GM21447 (cell line): Measurements from ENCODE around the gene NTSR1.

Experiments
- ATAC-seq: cut with Tn5 transposase; IDR thresholded peaks from one replicate; pipeline ENCODE4 v1.9.1; 2021; ENCODE audit not compliant: unreplicated experiment

NTSR1 gene

DNA sequence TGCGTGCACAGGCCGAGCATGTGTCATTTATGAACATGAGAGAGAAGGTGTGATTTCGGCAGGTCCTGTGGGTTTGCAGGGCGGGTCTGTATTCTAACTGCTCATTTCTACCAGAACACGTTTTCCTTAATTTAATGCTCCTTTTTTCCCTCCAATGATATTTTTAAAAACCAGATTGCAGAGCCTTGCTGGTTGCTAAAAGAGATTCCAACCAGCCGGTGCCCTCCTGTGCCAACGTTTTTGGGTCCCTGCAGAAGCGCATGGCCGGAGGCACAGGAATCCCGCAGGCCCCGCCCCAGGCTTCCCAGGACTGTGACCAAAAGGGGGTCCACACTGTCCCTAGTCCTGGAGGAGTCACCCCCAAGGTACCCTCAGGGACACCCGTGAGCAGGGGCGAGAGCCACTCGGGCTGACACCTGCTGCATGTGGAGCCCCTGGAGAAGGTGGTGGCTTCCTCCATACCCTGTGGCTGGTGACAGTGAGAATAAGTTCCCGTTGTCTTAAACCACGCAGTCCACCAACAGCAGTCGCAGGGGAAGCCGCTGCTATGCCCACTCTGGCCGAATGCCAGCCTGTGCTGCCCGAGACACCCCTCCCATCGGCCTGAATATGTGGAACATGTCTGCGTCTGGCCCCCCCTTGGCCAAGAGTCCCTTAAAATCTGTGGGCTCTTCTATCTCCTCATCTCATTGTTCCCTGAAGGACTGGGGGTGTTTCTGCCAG, 15.7 kb upstream of the NTSR1 start:
- ATAC-seq, result no peak

DNA sequence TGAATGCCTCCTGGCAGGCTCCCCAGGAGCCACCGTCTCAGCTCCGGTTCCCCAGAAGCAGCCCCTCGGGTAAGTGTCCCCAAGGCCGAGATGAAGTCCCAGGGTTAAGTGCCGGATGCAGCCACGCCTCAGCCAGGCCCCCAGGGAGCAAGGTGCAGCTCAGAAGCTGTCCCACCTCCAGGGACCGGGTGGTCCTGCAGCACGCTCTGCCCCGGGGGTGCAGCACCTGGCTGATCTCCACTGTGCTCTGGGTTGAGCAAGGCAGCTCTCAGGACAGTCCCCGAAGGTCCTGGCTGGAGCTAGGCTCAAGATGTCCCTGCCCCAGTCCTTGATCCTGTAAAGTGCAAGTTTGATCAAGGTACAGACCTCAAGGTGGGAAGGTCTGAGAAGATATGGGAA, 15.1 kb upstream of the NTSR1 start:
- no peak for ATAC-seq

DNA sequence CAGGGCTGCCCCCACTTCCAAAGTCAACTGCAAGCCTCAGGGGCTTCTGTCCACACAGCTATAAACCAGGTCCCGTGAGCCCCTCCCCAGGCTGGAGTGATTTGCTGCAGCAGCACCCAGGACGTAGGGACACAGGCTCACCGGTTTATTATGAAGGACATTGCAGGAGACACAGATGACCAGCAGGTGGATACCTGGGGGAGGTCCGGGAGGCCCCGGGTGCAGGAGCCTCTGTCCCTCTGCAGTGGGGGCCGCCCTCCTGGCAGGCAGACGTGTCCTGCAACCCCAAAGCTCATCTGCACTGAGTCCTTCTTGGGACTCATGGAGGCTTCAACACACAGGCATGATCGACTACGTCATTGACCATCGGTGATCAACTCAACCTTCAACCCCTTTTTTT, 14.5 kb upstream of the NTSR1 start:
- no peak for ATAC-seq

DNA sequence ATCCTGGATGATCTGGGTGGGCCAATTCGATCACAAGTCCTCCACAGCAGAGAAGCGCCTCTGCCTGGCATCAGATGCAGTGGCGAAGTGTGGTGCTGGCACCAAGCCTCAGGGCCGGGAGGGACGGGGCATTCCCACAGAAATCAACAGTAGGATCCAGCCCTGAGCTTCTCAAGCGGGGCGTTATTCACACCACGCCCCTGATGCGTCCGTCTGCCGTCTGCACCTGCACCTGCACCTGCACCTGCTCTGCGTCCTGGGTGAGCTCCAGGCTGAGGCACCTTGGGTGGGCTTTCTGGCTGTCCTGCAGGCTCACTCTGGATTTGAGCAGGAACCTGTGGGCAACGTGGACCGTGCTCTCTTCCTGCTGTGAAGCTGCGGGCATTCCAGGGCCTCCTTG, 13.8 kb upstream of the NTSR1 start:
- ATAC-seq, result no peak

DNA sequence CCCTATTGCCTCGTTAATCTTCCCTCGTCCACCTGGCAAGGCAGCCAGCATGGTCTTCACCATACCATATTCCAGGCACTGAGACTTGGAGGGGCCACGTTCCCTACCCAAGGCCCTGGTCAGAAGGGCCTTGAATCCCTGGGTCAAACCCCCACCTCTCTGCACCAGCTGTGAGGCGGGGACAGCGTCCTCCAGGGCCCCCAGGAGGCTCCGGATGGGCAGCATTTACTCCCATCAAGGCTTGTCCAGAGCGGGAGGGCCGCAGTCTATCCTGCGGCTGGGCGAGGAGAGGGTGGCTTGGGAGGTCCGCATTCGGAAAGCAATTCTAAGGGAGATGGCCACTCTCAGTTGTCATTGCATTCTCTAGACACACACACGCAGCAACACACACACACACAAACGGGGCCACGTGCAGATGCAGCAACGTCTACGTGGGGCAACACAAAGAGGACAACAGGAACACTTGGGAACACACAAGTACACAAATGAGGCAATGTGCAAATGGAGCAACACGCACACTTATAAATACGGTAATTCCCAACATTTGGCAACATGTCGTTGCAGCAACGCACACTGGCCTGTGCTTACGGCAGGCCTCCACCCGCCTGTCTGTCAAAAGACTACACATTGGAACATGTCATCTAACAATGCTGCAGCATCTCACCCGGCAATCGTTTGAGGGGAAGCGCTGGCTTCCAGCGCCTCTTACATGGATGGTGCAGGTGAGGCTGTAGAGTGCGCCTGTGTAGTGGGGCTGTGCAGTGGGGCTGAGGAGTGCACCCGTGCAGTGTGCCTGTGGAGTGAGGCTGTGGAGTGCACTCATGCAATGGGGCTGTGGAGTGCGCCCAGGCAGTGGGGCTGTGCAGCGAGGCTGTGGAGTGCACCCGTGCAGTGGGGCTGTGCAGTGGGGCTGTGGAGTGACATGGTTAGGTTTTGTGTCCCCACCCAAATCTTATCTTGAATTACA, 12.9 kb upstream of the NTSR1 start:
- no peak for ATAC-seq

- ATAC-seq, result no peak
Observed at GRCh38 chr20:62696434-62696957, 12.1 kb upstream of the NTSR1 start.

GRCh38 chr20:62696989-62697388, 11.6 kb upstream of the NTSR1 start:
- ATAC-seq, result no peak

- no peak for ATAC-seq
Observed at GRCh38 chr20:62697468-62697912, 11.1 kb upstream of the NTSR1 start.

- no peak for ATAC-seq
Observed at GRCh38 chr20:62698231-62698630, 10.4 kb upstream of the NTSR1 start.

DNA sequence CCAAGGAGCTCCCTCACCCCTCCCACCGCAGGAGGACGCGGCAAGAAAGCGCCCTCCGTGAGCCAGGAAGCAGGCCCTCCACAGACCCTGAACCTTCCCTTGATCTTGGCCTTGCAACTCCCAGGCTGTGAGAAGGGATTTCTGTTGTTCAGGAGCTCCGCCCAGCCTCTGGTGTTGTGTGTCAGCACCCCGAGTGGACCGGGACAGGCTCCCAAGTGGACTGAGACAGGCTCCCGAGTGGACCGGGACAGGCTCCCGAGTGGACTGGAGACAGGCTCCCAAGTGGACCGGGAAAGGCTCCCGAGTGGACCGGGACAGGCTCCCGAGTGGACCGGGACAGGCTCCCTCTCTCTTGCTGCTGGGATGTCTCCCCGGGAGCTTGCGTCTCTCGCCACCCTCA, 9.3 kb upstream of the NTSR1 start:
- ATAC-seq, result no peak

DNA sequence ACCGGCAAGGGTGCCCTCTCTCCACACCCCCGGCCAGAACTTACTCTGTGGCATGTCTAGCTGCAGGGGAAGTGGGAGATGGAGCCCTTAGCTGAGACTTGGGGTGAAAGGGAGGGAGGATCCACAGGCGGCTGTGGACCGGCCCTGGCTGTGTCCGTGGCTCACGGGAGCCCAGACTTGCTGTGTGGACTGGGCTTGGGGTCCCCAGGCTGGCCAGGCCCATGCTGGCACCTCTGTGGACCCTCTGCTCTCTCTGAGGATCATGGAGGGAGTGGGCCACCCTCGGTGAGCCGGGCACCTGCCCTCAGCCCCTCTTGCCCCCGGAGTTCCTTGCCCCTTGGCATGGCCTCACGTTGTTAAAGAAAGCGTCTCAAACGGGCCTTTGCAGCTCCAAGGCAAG, 8.9 kb upstream of the NTSR1 start:
- no peak for ATAC-seq

- ATAC-seq, result no peak
Observed at GRCh38 chr20:62700261-62700930, 8.2 kb upstream of the NTSR1 start.

GRCh38 chr20:62701161-62702012, 7.2 kb upstream of the NTSR1 start:
- no peak for ATAC-seq

DNA sequence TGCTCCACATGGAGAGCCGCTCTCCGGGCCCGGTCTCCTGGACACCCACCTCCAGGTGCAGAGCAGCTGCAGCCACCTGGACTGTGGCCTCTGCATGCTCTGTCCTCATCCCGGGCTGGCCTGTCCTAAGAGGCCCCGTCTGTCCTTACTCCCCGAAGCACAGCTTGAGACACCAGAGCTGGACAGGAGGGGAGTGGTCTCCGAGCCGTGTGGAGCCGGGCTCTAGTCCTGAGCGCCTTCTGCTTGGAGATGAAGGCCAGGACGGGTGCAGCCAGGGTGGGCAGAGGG, 6.7 kb upstream of the NTSR1 start:
- no peak for ATAC-seq

- ATAC-seq, result no peak
Observed at GRCh38 chr20:62702895-62703852, 5.5 kb upstream of the NTSR1 start.

DNA sequence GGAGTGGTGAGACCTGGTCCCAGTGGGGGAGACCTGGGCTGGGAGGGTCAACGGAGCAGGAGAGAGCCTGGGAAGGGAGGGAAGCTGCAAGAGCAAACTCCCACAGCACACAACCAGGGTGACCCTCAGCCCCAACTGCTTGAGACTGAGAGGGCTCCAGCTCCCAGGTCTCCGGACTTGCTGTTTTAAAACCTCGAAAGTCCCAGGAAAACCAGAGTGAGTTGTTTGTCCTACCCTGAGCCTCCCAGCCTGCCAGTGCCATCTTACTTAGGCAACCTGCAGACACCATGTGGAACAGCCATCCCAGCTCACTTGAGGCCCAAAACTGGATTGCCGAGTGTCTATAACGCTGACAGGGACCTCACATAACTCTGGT, 4.8 kb upstream of the NTSR1 start:
- ATAC-seq, result no peak

- ATAC-seq, result no peak
Observed at GRCh38 chr20:62704341-62704948, 4.2 kb upstream of the NTSR1 start.

DNA sequence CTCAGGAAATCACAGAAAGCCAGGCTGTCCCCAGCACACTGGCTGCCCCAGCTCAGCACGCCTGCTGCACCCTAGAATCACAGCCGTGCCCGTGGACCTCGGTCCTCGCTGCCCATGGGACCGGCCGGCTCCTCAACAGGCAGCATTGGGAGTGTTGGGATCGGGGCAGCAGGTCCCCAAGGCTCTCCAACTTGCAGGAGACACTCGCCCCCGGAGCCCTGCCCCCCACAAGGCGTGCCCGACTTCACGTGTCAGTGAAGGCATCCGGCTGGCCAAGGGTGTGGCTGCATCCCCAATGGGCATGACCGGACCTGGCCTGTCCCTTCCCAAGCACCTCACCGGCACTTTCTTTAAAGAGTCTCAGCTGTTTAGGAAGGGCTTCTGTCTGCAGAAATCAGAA, 3.0 kb upstream of the NTSR1 start:
- ATAC-seq, result no peak

- ATAC-seq, result no peak
Observed at GRCh38 chr20:62706344-62706743, 2.3 kb upstream of the NTSR1 start.
